HG02798 (cell line): ENCODE results near the gene KCTD17.

Experiments used
- ATAC-seq: cut with Tn5 transposase; IDR thresholded peaks from one replicate; pipeline ENCODE4 v1.9.1; 2021; ENCODE audit warnings: mild to moderate bottlenecking; ENCODE audit not compliant: unreplicated experiment, poor library complexity

KCTD17 gene

GRCh38 chr22:37036655-37037377, 14.7 kb upstream of the KCTD17 start:
- no peak for ATAC-seq

- ATAC-seq = no peak
These were observed 13.9 kb upstream of the KCTD17 start for GRCh38 chr22:37037669-37038068.

- ATAC-seq = no peak
These were observed 12.1 kb upstream of the KCTD17 start for GRCh38 chr22:37039466-37039865.

GRCh38 chr22:37043209-37043827, 8.2 kb upstream of the KCTD17 start:
- ATAC-seq = no peak

DNA sequence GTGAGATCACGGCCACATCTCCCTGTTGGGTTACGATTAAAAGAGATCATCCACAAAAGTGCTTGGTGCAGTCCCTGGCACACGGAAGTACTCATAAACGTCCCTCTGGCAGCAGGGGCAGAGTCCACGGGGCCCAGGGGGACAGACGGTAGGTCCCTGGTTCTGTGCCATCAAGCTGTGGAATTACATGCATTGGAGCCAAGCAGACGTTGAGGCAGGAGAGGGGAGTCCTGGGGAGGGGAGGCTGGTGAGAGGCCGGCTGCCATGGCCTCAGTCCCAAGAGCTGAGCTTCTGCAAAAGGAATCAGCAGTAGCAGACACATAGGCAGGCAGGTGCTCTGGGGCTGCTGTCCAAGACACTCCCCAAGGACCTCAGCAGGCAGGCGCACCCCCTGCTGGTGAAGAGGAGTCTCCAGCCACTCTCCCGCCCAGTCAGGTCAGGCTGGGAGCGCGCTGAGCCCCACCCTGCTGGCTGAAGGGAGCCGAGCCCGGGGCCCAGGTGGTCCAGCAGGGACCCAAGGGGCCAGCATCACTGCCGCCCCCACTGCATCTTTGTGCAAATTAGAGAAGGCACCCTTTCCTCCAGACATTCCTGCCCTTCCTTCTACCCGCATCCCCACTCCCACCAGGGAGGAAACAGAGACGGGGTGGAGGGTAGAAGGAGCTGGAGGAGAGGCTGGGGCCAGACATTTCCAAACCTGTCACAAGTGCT, 7.6 kb upstream of the KCTD17 start:
- no peak for ATAC-seq

DNA sequence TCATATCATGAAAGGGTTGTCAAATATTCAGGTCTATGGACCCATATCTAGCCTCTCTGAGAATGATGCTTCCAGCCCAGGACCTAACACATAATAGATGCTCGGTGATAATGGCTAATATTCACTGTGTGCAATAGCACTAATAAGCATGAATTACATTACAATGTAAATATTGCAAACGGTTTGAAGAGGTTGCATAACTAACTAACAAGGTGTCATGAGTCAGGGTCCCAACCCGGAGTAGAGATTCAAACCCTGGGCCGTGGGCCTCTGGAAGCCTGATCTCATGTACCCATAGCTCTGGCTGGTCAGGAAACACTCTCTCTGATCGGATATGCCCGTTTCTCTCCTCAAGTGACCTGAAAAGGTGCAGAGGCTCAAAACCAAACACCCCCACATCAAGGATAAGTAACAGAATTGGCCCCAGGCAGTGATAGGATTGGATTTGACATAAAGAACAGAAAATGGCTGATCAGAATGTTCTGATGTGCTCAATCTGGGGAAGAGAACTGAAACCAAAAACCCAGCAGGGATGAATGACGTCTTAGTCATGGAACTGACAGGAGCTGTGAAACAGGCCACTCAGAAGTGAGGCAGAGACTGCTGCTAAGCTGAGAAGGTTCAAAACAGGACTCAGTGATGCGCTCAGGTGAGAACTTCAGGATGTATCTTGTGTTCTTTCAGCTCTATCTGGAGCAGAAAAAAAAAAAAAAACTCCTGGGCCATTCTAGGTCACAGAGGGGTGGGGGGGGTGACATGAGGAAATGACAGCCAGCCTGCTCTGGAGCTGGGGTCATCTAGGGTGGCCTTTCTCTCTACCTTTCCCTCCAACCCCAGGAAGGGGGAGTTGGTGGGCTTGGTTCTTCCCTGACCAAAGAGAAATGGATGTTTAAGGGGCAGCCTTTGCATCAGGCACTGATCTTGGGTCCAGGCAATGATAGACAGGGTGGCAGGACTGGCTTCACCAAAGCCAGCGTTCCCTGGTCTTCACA, 6.6 kb upstream of the KCTD17 start:
- ATAC-seq = no peak

GRCh38 chr22:37045958-37046357, 5.6 kb upstream of the KCTD17 start:
- no peak for ATAC-seq

DNA sequence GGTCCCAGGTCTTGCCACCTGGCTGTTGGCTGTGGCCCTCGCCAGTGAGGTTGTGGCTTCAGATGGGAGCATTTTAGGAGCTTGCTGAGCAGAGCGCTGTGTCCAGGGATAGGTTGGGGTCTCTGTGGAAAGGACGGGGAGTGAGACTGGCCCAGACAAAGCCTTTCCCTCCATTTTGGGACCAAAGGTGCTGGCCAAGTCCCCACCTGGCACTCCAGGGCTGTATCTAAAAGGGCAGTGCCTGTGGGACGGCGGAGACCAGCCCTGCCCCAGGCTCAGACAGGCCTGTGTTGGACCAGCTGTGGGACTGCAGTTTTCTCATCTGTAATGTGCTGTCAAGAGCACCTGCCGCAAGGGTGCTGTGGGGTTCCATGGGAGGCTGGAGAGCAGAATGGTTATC, 5.0 kb upstream of the KCTD17 start:
- no peak for ATAC-seq

DNA sequence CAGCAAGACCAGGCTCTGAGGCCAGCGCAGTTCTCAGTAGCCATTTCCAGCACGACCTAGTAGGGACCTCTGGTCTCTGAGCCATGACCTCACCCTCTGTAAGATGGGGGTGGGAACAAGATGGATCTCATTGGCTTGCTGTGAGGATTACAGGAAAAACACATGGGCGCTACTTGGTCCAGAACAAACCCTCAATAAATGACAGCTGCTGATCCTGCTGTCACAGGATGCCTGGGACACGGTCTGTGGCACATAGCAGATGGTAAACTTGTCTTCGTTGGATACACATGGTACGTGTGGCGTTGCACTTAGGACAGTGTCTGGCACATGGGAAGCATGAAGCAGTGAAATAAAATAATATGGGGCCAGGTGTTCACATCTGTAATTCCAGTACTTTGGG, 4.5 kb upstream of the KCTD17 start:
- no peak for ATAC-seq

DNA sequence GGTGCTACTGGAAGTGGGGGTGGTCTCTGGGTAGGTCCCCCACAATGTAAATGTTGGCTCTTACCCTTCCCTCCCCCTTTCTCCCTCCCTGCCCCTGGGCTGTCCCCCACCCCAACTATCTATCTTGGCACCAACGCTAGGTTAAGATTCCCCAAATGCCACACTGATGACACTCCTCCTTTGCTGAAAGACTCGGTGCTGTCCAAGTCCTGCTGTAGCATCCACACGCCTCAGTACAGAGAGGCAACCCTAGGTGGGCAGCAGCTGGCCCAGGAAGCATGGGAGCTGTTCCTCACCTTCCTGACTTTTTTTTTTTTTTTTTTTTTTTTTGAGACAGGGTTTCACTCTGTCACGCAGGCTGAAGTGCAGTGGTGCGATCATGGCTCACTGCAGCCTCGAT, 3.4 kb upstream of the KCTD17 start:
- no peak for ATAC-seq

- no peak for ATAC-seq
These were observed 2.3 kb upstream of the KCTD17 start for GRCh38 chr22:37049224-37049623.

- no peak for ATAC-seq
These were observed 629 bp upstream of the KCTD17 start for GRCh38 chr22:37050913-37051312.

DNA sequence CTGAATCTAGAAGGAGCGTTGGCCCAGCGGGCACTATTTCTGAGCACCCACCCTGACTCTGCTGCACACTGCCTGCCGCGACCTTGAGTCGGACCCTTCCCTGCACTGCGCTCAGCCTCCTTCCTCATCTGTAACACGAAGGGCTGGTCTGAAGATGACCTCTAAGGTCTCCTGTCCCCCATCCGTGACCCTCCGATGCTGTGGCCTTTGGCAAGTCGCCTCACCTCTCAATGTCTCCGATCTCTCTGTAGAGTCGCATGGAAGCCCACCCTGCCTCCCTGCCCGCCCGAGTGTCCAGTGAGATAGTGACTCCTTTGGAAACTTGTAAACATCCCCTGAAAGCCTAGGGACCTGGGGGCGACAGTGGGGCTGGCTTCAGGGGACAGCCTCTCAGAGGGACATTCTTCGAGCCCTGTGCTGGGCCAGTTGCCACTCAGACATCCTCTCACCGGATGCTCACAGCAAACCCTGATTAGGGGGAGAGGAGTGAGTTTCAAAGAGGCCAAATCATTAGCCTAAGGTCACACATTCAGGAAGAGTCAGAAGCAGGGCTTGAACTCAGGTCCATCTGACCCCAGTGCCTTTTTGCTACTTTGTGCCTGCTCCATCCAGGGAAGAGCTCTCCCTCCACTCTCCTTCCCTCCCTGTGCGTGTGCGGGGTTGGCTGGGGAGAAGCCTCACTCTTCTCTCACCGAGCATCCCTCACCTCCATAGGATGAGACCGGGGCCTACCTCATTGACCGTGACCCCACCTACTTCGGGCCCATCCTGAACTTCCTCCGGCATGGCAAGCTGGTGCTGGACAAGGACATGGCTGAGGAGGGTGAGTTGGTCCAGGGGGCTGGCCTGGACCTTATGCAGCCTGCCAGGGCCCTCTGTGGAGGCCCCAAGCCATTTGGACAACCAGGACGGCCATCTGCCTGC, 1.1 kb downstream of the KCTD17 start:
- no peak for ATAC-seq

GRCh38 chr22:37053310-37054055, 1.9 kb downstream of the KCTD17 start:
- ATAC-seq = no peak

DNA sequence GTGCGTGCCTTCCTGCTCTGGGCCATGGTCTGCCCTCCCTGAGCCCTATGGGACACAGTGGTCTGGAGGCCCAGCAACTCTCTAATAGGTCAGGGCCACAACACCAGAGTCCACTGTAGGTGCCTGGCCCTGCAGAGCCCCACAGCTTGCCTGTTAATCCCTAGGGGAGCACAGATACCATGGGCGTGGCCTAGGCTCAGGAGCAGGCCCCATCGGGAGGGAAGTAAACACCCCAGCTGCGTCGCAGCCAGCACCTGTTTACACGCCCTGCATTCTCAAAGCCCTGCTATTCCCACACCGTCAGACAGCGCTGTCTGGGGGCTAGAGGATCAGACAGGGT, 2.5 kb downstream of the KCTD17 start:
- ATAC-seq = no peak

DNA sequence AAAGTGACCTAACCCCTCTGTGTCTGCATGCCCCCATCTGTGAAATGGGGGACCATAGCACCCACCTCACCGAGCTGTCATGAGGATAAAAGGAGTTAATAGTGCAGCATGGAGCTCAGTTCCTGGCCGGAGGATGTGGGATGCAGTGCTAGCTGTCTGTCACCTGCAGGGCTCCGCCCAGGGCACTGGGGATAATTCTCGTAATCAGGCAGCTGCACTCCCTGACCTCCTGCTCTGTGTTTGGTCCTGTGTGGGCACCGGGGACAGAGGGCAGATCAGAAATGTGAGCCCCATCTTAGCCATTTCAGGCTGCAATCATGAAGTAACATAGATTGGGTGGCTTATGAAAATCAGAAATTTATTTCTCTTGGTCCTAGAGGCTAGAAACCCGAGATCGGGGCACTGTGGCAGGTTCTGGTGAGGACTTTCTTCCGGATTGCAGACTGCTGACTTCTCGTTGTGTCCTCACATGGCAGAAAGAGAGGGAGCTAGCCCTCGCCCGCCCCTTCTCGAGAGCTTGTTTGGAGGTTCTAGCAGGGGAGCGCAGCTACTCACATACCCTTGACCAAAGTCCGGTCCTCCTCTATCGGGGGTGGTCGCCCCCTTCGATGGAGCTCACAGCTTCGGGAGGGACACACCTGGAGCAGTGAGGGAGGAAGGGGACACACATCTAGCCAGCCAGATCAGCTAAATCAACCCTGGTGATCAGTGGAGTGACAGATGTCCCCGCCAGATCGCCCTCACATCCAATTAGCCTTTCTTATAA, 3.2 kb downstream of the KCTD17 start:
- ATAC-seq = no peak

- no peak for ATAC-seq
These were observed 4.7 kb downstream of the KCTD17 start for GRCh38 chr22:37056246-37056645.

DNA sequence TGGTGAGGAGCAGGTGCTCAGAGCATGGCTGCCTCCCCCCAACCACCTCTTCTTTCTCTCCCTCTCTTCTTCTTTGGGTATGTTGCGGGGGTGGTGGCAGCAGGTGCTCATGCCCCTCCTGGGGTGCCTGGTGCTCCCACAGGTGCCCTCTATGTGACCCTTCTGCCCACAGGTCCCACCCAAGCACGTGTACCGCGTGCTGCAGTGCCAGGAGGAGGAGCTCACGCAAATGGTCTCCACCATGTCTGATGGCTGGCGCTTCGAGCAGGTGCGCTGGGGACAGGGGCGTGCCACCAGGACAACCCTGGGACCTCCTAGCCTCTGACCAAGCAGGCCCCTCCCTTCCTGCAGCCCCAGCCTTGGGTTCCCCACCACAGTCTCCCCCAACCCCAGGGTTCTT, 5.7 kb downstream of the KCTD17 start:
- ATAC-seq = no peak
